LNCAP (cell line): ENCODE results near the gene C16orf96.

Experiments used
- CTCF ChIP-seq: fragments of 450-650 bp; IDR thresholded peaks from 2 replicates; pipeline ENCODE4 v1.5.1; 2017; ENCODE audit warnings: mild to moderate bottlenecking

The C16orf96 gene

DNA sequence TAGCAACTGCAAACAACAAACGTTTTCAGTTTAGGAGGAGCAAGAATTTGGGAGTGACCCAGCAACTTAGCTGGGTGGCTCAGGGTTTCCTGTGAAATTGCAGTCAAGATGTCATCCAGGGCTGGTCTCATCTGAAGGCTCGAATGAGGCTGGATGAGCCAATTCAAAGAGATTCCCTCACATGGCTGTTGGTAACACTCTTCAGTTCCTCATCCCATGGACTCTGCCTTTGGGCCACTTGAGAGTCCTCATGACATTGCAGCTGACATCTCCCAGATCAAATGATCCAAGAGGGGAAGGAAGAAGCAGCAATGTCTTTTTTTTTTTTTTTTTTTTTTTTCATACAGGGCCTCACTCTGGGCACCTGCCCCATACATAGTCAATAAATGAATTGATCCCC is 32.2 kb downstream of the C16orf96 start:
- TF ChIP-seq CTCF, result no peak

GRCh38 chr16:4588961-4589360 is 32.8 kb downstream of the C16orf96 start:
- no peak for TF ChIP-seq CTCF

DNA sequence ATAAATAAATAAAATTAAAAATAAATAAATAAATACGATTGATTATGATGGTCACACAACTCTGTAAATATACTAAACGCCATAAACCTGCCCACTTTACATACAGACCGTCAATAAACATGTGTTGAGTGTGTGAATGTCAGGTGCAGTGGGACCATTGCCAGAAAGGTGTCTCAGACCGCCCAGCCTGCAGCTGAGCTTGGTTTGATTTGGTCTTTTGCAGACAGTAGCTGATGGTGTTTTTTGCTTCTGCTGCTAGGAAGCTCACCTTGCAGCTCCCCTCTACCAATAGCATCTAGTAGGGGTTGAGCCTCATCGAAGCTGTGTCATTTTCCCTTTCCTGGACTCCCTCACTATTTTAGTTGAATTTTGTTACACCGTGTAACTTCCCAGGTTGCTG is 35.1 kb downstream of the C16orf96 start:
- no peak for TF ChIP-seq CTCF

GRCh38 chr16:4591706-4592470 is 35.7 kb downstream of the C16orf96 start:
- TF ChIP-seq CTCF, result no peak

- no peak for TF ChIP-seq CTCF
Measured at GRCh38 chr16:4593086-4593485, 36.9 kb downstream of the C16orf96 start.

- TF ChIP-seq CTCF, result no peak
Measured at GRCh38 chr16:4594433-4595410, 38.6 kb downstream of the C16orf96 start.

DNA sequence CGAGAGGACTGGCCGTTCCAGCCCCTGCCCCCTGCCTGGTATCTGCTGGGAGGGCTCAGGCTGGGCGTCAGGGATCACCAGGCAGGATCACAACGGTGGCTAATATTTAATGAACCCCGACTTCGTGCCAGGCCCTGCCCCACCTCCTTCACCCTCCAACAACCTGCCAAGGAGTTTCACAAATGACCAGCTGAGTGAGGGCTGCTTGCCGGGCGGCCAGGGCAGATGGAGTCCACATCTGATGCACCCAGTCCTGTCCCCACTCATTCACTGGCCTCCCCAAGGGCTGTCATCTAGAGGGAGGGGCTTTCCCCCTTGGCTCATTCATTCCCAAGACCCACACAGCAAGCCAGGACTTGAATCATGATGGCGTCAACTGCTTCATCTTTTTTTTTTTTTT is 41.0 kb downstream of the C16orf96 start:
- no peak for TF ChIP-seq CTCF
